Femur (tissue), 1 donor: Measurements from ENCODE around the gene PHIP.
"Not testable (repeated sequence)": the region's sequence is repeated elsewhere in the genome, so short reads cannot be mapped to it uniquely, and the experiment has no call there.

ENCODE experiments used
- DNase-seq: peaks from one replicate; pipeline ENCODE4 v3.0.0-alpha.2; 2017

Gene PHIP

GRCh38 chr6:79005497-79005896 is 72.6 kb downstream of the PHIP start:
- DNase-seq = no peak

GRCh38 chr6:79005024-79005423 is 73.0 kb downstream of the PHIP start:
- no peak for DNase-seq

- no peak for DNase-seq
Measured at GRCh38 chr6:79004239-79004638, 73.8 kb downstream of the PHIP start.

- DNase-seq = no peak
Measured at GRCh38 chr6:79001415-79001814, 76.6 kb downstream of the PHIP start.

- DNase-seq = no peak
Measured at GRCh38 chr6:78999737-79000136, 78.3 kb downstream of the PHIP start.

GRCh38 chr6:78995946-78996345 is 82.1 kb downstream of the PHIP start:
- DNase-seq = no peak

- DNase-seq = no peak
Measured at GRCh38 chr6:78995346-78995745, 82.7 kb downstream of the PHIP start.

- no peak for DNase-seq
Measured at GRCh38 chr6:78993955-78994354, 84.1 kb downstream of the PHIP start.

GRCh38 chr6:78989191-78989590 is 88.9 kb downstream of the PHIP start:
- no peak for DNase-seq

GRCh38 chr6:78986161-78986560 is 91.9 kb downstream of the PHIP start:
- no peak for DNase-seq

- DNase-seq = no peak
Measured at GRCh38 chr6:78984225-78984950, 93.7 kb downstream of the PHIP start.

GRCh38 chr6:78967191-78967590 is 110.9 kb downstream of the PHIP start:
- DNase-seq = no peak

GRCh38 chr6:78966542-78966941 is 111.5 kb downstream of the PHIP start:
- DNase-seq = no peak

GRCh38 chr6:78962448-78962847 is 115.6 kb downstream of the PHIP start:
- DNase-seq = no peak

- DNase-seq = no peak
Measured at GRCh38 chr6:78954740-78955139, 123.3 kb downstream of the PHIP start.

GRCh38 chr6:78953798-78954197 is 124.3 kb downstream of the PHIP start:
- DNase-seq = no peak

- DNase-seq = no peak
Measured at GRCh38 chr6:78952362-78952761, 125.7 kb downstream of the PHIP start.

GRCh38 chr6:78948785-78949184 is 129.3 kb downstream of the PHIP start:
- DNase-seq = no peak

GRCh38 chr6:78947962-78948361 is 130.1 kb downstream of the PHIP start:
- DNase-seq = no peak

GRCh38 chr6:78947529-78947928 is 130.5 kb downstream of the PHIP start:
- DNase-seq = no peak

- no peak for DNase-seq
Measured at GRCh38 chr6:78942446-78942845, 135.6 kb downstream of the PHIP start.

GRCh38 chr6:78936515-78936914 is 141.5 kb downstream of the PHIP start:
- no peak for DNase-seq

- DNase-seq = no peak
Measured at GRCh38 chr6:78935553-78935952, 142.5 kb downstream of the PHIP start.

- no peak for DNase-seq
Measured at GRCh38 chr6:78925317-78925716, 152.7 kb downstream of the PHIP start.

- DNase-seq = not testable (repeated sequence)
Measured at GRCh38 chr6:78921168-78921567, 156.9 kb downstream of the PHIP start.
